Fibroblast of villous mesenchyme (primary cell): ENCODE data around the gene FDX1. TPM values are rescaled to one million over a fixed set of nuclear protein-coding genes. Genes with fewer than 3 reads are reported as not detected.
A peak's percentile ranks its signal among the peaks of the same experiment; 100 is the strongest.

Source experiments
- DNase-seq: peaks from one replicate; pipeline ENCODE4 v3.0.0-alpha.2; 2010; ENCODE audit warnings: low read depth
- H3K4me3 ChIP-seq: 2 replicates; pipeline ENCODE4 v1.5.1; 2011; ENCODE audit warnings: low read depth, mild to moderate bottlenecking, low read length
- CTCF ChIP-seq: IDR thresholded peaks from 2 replicates; pipeline ENCODE4 v1.5.1; 2012; ENCODE audit warnings: low read depth, mild to moderate bottlenecking, low read length; ENCODE audit not compliant: insufficient read depth
- total RNA-seq: library from RNA; depleted of rRNA; stranded (reverse); fragments of >200 nt; gene quantifications from 2 replicates; pipeline ENCODE4 v1.2.3, GENCODE V29; 2012

FDX1 gene
- total RNA-seq, 1 donor: 8.2 TPM

DNA sequence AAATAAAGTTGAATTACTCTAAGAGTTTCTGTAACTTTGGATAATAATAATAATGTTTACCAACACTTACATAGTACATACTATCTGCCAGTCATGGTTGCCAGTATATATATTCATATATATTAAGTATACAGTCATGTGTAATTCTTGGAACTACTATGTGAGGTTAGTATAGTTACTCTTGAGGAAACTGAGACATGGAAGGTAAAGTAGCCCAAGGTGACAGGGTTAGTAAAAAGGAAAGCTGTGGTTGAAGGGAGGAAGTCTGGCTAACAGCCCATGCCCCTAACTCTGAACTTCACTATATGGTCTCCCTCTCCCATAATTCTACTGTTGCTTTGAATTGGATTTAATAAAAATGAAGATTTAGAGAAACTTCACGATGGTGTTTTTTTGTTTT is 24.9 kb downstream of the FDX1 start:
- no peak for DNase-seq
- no peak overlapping the region for H3K4me3 ChIP-seq
- TF ChIP-seq CTCF: no peak

DNA sequence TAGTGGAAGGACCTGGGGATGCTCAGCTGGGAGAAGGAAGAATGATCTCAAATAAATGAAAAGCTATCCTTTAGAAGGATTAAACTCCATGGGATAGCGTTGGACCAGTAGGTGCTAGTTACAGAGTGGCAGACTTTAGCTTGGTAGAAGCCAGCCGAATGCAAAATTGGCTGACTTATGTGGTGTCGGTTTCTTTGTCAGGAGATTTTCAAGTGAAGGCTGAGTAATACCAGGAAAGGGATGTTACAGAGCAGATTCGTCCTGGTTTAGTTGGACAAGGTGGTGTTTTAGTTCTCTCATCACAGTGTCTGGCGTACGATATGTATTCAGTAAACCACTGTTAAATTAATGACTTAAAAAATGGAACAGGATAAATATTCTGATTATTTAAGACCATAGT is 26.0 kb downstream of the FDX1 start:
- H3K4me3 ChIP-seq: no peak overlapping the region
- TF ChIP-seq CTCF: no peak

GRCh38 chr11:110463153-110463552 is 33.4 kb downstream of the FDX1 start:
- TF ChIP-seq CTCF: peak; percentile 77
- no peak overlapping the region for H3K4me3 ChIP-seq
- peak; percentile 67 for DNase-seq

More for the DNA sequence above, 26.0 kb downstream of the FDX1 start:
- no peak for DNase-seq

- no peak for TF ChIP-seq CTCF
- DNase-seq: no peak
- H3K4me3 ChIP-seq: no peak overlapping the region
These were observed 35.5 kb downstream of the FDX1 start for GRCh38 chr11:110465231-110465630.

DNA sequence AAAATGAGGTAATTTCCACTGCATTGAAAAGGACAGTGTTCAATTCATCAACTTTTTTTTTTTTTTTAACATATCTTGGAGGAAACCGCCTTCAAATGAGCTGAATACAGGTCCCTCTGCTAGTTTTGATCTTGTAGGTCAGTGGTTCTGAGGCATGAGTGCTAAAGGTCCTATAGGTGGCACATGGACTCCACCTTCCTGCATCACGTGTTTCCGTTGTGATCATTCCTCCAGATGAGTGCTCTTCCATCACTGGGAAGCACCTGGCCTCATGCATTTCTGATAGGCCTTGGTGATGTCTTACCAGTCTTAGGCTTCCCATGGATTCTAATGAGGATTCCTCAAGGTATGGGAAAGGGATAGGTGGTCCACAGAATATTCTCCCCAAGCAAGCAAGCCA is 37.8 kb downstream of the FDX1 start:
- TF ChIP-seq CTCF: no peak
- no peak for DNase-seq
- H3K4me3 ChIP-seq: no peak overlapping the region

- DNase-seq: peak; percentile 44
- no peak for TF ChIP-seq CTCF
- no peak overlapping the region for H3K4me3 ChIP-seq
These were observed 38.4 kb downstream of the FDX1 start for GRCh38 chr11:110468121-110468520.

DNA sequence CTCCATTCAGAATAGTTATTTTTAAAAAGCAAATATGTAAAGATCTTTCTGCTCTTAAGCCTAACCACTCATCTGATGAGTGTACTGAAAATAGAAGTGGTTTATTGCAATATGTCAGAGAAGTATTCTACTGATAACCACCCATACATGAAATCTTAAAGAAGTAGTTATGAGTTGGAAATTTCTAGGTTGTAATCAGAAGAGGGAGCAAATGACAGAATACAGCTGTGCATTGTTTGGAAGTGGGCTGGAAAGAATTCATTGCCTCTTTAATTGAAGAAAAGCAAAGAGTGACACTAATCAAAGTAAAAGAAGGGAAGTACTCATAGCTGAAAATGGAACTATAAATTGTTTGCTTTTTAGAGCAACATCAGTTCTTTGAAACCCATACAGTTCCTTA is 39.4 kb downstream of the FDX1 start:
- no peak overlapping the region for H3K4me3 ChIP-seq
- TF ChIP-seq CTCF: no peak
- DNase-seq: peak; percentile 32
